ENCODE measurements around the gene DIPK1C. TPM values are rescaled to one million over a fixed set of nuclear protein-coding genes. Genes with fewer than 3 reads are reported as not detected.

Gene DIPK1C
- total and polyA plus RNA-seq, 2 experiments from 2014 or later: 0.07 TPM; not detected in 1

DNA sequence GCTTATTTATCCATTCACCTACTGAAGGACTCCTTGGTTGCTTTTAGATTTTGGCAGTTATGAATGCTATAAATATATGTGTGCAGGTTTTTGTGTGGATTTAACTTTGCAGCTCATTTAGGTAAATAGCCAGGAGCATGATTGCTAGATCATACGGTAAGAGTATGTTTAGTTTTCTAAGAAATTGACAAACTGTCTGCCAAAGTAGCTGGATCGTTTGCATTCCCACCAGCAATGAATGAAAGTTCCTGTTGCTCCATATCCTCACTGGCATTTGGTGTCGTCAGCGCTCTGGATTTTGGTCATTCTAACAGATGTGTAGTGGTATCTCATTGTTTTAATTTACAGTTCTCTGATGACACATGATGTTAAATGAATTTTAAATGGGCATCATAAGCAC, 8.7 kb upstream of the DIPK1C start:
- no peaks in the 10 kb centered on the region for H3K4me1 ChIP-seq (ENCODE audit: insufficient read depth)
- no peaks in the 10 kb centered on the region for H3K36me3 ChIP-seq (ENCODE audit: insufficient read depth)
- H3K4me3 ChIP-seq: no peak overlapping the region
- DNase-seq (ENCODE audit: low spot score): no peak
- no peaks in the 10 kb centered on the region for H3K9me2 ChIP-seq (ENCODE audit: insufficient read depth)
- no peaks in the 10 kb centered on the region for H4K20me1 ChIP-seq (replicated peaks; ENCODE audit: insufficient read depth)
- Mint-ChIP-seq H3K27me3 (ENCODE audit: insufficient read depth, low read depth, poor library complexity) (peaks cover 2% of the 10 kb centered on the region), H3K4me1 (no peaks in the 10 kb centered on the region), H3K4me3 (no peak overlapping the region), H3K9me3 (peaks cover 6% of the 10 kb centered on the region; the same call in 1 of the 3 replicates), H3K27ac (no peak overlapping the region), H3K36me3 (ENCODE audit: low read depth) (no peaks in the 10 kb centered on the region)
- H3K4me2 ChIP-seq: no peak overlapping the region
- no peaks in the 10 kb centered on the region for H3K27me3 ChIP-seq (ENCODE audit: insufficient read depth)
- no peak overlapping the region for H2AFZ ChIP-seq
- H3K79me2 ChIP-seq (replicated peaks; ENCODE audit: insufficient read depth): no peaks in the 10 kb centered on the region
- H3F3A ChIP-seq (replicated peaks; ENCODE audit: low read depth): no peaks in the 10 kb centered on the region
- no peak for ATAC-seq
- TF ChIP-seq, protein P1, sequence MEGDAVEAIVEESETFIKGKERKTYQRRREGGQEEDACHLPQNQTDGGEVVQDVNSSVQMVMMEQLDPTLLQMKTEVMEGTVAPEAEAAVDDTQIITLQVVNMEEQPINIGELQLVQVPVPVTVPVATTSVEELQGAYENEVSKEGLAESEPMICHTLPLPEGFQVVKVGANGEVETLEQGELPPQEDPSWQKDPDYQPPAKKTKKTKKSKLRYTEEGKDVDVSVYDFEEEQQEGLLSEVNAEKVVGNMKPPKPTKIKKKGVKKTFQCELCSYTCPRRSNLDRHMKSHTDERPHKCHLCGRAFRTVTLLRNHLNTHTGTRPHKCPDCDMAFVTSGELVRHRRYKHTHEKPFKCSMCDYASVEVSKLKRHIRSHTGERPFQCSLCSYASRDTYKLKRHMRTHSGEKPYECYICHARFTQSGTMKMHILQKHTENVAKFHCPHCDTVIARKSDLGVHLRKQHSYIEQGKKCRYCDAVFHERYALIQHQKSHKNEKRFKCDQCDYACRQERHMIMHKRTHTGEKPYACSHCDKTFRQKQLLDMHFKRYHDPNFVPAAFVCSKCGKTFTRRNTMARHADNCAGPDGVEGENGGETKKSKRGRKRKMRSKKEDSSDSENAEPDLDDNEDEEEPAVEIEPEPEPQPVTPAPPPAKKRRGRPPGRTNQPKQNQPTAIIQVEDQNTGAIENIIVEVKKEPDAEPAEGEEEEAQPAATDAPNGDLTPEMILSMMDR (conservative IDR thresholded peaks at IDR 0.05; ENCODE audit: low read depth in 2 of 2): no peak
- no peak for TF ChIP-seq EZH2 (IDR thresholded peaks at IDR 0.05; ENCODE audit: low read depth, unreplicated experiment)
- TF ChIP-seq STAT1 (IDR thresholded peaks at IDR 0.05; ENCODE audit: unreplicated experiment): no peak
- TF ChIP-seq, protein P2, sequence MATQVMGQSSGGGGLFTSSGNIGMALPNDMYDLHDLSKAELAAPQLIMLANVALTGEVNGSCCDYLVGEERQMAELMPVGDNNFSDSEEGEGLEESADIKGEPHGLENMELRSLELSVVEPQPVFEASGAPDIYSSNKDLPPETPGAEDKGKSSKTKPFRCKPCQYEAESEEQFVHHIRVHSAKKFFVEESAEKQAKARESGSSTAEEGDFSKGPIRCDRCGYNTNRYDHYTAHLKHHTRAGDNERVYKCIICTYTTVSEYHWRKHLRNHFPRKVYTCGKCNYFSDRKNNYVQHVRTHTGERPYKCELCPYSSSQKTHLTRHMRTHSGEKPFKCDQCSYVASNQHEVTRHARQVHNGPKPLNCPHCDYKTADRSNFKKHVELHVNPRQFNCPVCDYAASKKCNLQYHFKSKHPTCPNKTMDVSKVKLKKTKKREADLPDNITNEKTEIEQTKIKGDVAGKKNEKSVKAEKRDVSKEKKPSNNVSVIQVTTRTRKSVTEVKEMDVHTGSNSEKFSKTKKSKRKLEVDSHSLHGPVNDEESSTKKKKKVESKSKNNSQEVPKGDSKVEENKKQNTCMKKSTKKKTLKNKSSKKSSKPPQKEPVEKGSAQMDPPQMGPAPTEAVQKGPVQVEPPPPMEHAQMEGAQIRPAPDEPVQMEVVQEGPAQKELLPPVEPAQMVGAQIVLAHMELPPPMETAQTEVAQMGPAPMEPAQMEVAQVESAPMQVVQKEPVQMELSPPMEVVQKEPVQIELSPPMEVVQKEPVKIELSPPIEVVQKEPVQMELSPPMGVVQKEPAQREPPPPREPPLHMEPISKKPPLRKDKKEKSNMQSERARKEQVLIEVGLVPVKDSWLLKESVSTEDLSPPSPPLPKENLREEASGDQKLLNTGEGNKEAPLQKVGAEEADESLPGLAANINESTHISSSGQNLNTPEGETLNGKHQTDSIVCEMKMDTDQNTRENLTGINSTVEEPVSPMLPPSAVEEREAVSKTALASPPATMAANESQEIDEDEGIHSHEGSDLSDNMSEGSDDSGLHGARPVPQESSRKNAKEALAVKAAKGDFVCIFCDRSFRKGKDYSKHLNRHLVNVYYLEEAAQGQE (IDR thresholded peaks at IDR 0.05; ENCODE audit: unreplicated experiment): no peak
- TF ChIP-seq JUNB (IDR thresholded peaks at IDR 0.05; ENCODE audit: unreplicated experiment): no peak
- no peak for TF ChIP-seq ZNF114 (CRISPR knock-in tag; IDR thresholded peaks at IDR 0.05)
- no peak for TF ChIP-seq POLR2AphosphoS5 (IDR thresholded peaks at IDR 0.05; ENCODE audit: low read depth)
- no peak for TF ChIP-seq ZNF331 (CRISPR knock-in tag; IDR thresholded peaks at IDR 0.05; ENCODE audit: low read depth)
- TF ChIP-seq NANOG (IDR thresholded peaks at IDR 0.05; ENCODE audit: borderline replicate concordance): no peak
- TF ChIP-seq CREB1 (CRISPR knock-in tag; IDR thresholded peaks at IDR 0.05; ENCODE audit: low read depth): no peak
- TF ChIP-seq, protein P3, sequence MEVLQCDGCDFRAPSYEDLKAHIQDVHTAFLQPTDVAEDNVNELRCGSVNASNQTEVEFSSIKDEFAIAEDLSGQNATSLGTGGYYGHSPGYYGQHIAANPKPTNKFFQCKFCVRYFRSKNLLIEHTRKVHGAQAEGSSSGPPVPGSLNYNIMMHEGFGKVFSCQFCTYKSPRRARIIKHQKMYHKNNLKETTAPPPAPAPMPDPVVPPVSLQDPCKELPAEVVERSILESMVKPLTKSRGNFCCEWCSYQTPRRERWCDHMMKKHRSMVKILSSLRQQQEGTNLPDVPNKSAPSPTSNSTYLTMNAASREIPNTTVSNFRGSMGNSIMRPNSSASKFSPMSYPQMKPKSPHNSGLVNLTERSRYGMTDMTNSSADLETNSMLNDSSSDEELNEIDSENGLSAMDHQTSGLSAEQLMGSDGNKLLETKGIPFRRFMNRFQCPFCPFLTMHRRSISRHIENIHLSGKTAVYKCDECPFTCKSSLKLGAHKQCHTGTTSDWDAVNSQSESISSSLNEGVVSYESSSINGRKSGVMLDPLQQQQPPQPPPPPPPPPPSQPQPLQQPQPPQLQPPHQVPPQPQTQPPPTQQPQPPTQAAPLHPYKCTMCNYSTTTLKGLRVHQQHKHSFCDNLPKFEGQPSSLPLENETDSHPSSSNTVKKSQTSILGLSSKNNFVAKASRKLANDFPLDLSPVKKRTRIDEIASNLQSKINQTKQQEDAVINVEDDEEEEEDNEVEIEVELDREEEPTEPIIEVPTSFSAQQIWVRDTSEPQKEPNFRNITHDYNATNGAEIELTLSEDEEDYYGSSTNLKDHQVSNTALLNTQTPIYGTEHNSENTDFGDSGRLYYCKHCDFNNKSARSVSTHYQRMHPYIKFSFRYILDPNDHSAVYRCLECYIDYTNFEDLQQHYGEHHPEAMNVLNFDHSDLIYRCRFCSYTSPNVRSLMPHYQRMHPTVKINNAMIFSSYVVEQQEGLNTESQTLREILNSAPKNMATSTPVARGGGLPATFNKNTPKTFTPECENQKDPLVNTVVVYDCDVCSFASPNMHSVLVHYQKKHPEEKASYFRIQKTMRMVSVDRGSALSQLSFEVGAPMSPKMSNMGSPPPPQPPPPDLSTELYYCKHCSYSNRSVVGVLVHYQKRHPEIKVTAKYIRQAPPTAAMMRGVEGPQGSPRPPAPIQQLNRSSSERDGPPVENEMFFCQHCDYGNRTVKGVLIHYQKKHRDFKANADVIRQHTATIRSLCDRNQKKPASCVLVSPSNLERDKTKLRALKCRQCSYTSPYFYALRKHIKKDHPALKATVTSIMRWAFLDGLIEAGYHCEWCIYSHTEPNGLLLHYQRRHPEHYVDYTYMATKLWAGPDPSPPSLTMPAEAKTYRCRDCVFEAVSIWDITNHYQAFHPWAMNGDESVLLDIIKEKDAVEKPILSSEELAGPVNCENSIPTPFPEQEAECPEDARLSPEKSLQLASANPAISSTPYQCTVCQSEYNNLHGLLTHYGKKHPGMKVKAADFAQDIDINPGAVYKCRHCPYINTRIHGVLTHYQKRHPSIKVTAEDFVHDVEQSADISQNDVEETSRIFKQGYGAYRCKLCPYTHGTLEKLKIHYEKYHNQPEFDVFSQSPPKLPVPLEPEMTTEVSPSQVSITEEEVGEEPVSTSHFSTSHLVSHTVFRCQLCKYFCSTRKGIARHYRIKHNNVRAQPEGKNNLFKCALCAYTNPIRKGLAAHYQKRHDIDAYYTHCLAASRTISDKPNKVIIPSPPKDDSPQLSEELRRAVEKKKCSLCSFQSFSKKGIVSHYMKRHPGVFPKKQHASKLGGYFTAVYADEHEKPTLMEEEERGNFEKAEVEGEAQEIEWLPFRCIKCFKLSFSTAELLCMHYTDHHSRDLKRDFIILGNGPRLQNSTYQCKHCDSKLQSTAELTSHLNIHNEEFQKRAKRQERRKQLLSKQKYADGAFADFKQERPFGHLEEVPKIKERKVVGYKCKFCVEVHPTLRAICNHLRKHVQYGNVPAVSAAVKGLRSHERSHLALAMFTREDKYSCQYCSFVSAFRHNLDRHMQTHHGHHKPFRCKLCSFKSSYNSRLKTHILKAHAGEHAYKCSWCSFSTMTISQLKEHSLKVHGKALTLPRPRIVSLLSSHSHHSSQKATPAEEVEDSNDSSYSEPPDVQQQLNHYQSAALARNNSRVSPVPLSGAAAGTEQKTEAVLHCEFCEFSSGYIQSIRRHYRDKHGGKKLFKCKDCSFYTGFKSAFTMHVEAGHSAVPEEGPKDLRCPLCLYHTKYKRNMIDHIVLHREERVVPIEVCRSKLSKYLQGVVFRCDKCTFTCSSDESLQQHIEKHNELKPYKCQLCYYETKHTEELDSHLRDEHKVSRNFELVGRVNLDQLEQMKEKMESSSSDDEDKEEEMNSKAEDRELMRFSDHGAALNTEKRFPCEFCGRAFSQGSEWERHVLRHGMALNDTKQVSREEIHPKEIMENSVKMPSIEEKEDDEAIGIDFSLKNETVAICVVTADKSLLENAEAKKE (CRISPR knock-in tag; IDR thresholded peaks at IDR 0.05): no peak
- TF ChIP-seq, protein P4, sequence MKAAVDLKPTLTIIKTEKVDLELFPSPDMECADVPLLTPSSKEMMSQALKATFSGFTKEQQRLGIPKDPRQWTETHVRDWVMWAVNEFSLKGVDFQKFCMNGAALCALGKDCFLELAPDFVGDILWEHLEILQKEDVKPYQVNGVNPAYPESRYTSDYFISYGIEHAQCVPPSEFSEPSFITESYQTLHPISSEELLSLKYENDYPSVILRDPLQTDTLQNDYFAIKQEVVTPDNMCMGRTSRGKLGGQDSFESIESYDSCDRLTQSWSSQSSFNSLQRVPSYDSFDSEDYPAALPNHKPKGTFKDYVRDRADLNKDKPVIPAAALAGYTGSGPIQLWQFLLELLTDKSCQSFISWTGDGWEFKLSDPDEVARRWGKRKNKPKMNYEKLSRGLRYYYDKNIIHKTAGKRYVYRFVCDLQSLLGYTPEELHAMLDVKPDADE (IDR thresholded peaks at IDR 0.05): no peak
- no peak for TF ChIP-seq EZH2phosphoT487 (IDR thresholded peaks at IDR 0.05; ENCODE audit: unreplicated experiment)
- no peak overlapping the region for H3K27ac ChIP-seq (ENCODE audit: low read depth)
